Activated CD8-positive, alpha-beta memory T cell treated with anti-CD3 and anti-CD28 coated beads, Interleukin-2, amount 50 U/mL, for 4 hours (primary cell): ENCODE measurements around the gene PDILT.
"Not testable (repeated sequence)": the region's sequence is repeated elsewhere in the genome, so short reads cannot be mapped to it uniquely, and the experiment has no call there.

ENCODE experiments used
- DNase-seq: peaks from one replicate; pipeline ENCODE4 v3.0.0-alpha.2; 2020

PDILT gene

GRCh38 chr16:20404637-20405036 lies at the start of gene PDILT:
Gene PDILT, minus strand, starts transcription at chr16:20404737. Its CDS starts 5,437 bp downstream, at chr16:20399300.
- DNase-seq: no peak

DNA sequence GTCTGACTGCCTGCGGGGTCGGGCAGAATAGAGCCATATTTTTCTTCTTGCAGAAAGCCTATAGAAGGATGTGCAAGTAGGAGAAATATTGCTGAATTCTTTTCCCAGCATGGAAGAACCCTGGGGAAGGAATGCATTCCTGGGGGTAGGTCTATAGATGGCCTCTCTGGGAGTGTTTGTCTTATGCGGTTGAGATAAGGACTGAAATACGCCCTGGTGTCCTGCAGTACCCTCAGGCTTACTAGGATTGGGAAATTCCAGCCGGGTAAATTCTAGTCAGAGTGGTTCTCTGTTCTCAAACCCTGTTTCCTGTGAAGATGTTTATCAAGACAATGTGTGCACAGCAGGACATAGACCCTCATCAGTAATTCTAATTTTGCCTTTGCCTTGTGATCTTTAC lies 49.1 kb upstream of the PDILT start:
- not testable (repeated sequence) for DNase-seq

DNA sequence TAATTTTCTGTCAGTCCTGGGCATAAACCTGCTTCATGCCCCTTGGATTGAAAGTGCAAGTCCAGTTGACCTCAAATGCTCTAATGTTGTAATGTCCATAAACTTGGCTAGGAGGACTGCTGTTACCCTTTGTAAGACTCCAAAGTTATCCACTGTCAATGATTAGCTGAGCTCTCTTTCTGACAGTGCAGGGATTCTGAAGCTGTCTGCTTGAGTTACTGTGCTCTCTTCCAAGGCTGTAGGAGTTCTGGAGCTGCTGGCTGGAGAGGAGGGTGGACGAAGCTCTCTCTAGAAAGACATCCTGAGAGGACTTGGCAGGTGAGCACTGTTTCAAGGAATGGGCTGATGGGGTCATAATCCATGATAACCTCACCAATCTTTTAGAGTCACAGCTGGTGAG lies 46.8 kb upstream of the PDILT start, which contains the start of gene ACSM2A:
Gene ACSM2A, plus strand, starts transcription at position 158 of the 400 bp plus-strand sequence. CDS start 8,594 bp downstream, outside the sequence.
- DNase-seq: not testable (repeated sequence)

DNA sequence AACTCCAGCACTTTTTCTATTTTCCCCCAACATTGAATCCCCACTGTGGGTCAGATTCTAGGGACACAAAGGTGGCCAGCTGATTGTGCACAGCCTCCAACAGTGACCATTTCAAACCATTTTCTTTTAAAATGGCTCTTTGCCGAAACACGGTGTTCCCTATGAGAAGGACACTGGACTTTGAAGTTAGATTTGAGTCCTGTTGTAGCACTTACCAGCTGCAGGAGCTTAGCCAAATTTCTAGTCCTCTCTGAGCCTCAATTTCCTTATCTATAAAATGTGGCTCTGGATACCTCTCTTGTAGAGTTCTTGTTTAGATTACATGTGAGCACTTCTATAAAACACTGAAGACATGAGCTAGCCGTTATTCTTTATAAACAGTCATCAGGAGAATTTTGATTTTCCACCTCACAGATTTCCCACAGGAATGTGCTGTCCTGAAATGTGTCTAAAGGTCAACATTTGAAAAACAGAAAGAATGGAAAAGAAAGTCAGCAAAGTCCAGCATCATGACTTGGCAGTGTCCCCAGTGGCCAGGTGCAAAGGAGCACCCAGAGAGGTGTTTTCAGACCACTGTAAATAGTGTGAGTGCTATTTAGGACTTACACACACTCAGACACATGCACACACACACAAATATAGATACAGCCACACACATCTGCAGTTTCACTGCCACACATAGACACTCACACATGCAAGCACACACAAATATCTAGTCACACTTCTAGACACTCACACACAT lies 42.3 kb upstream of the PDILT start:
- DNase-seq: not testable (repeated sequence)

GRCh38 chr16:20441859-20442258 lies 37.3 kb upstream of the PDILT start:
- not testable (repeated sequence) for DNase-seq

DNA sequence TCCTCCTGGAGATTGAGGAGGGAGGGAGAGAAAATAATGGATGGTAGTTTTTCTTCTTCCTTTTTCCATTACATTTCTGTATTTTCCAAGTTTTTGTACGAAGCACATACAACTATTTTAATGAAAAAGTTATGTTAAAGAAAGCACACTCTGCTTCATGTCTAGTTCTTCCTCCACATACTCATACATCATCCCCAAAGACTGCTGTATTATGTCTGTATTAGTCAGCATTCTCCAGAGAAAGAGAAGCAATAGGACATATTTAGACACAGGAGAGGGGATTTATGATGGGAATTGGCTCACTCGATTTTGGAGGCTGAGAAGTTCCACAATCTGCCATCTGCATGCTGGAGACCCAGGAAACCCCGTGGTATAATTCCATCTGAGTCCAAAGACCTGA lies 36.7 kb upstream of the PDILT start:
- DNase-seq: no peak

GRCh38 chr16:20440731-20441130 lies 36.2 kb upstream of the PDILT start:
- DNase-seq: not testable (repeated sequence)

DNA sequence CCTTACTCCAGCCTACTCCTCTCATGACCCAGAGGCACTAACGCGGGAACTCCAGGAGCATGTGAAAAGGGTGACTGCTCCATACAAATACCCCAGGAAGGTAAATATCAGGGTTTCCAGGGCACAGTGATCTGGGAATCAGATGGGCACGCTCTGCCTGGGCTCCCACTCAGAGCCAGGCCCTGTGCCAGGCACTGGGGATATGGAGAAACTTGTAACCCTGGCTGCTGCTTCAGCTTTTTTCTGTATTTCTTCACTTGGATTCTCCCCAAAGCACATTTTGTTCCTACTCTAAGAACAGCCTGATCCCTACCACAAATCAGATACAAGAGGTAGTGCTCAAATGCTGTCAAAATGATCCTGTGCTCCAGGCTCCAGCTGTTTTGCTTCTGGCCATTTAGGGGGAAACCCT lies 35.3 kb upstream of the PDILT start:
- DNase-seq: not testable (repeated sequence)

DNA sequence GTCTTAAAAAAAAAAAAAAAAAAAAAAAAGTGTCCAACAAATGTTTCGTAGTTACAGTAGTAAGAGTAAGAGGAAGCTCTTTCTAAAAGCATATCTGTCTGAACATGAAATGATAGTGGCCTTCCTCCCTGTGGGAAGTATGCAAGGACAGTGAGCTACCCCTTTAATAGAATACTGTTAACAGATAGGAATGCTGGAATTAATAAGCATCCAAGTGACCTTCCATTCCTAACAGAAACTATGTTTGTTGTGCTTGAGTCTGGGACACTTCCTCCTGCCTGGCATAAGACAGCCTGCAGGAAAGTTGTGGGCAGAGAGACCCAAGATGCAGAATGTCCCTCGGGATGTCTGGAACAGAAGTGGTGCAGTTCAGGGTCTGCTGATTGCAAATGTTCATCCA lies 34.4 kb upstream of the PDILT start:
- DNase-seq: not testable (repeated sequence)

GRCh38 chr16:20430948-20431347 lies 26.4 kb upstream of the PDILT start:
- DNase-seq: no peak

- DNase-seq: not testable (repeated sequence)
Measured at GRCh38 chr16:20430480-20430879, 25.9 kb upstream of the PDILT start.

- not testable (repeated sequence) for DNase-seq
Measured at GRCh38 chr16:20429499-20429898, 25.0 kb upstream of the PDILT start.

GRCh38 chr16:20427401-20427797 lies 22.9 kb upstream of the PDILT start:
- DNase-seq: not testable (repeated sequence)

DNA sequence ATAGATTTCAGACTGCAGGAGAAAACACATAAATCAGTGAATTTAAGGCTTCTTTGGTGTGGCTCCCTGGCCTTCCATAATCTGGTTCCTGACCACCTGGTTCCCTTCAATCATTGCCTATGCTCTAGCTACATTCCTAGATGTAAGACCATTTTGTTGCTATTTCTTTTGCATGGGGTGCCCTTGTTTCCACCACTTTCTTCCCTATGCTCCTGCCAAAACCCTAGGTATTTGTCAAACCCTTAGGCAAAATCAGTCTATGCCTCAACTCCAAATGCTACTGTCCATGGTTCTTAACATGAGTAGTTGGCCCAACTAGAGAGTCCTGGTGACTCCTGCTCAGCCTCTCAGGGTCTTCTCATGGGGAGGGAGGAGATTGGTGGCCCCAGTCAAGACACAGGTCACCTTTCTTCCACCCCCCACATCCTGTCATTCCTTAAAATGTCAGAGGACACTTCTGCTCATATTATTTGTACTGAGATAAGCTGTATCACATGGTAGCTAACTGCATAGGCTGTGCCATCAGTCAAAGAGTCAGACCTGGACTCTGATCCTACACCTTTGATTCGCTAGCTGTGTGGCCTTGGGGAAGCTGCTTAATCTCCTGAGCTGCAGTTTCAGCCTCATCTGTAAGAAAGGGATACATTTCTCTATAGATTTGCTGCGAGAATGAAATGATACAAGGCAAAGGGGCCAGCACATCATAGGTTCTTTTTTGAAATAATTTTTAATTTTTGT lies 19.8 kb upstream of the PDILT start:
- no peak for DNase-seq

DNA sequence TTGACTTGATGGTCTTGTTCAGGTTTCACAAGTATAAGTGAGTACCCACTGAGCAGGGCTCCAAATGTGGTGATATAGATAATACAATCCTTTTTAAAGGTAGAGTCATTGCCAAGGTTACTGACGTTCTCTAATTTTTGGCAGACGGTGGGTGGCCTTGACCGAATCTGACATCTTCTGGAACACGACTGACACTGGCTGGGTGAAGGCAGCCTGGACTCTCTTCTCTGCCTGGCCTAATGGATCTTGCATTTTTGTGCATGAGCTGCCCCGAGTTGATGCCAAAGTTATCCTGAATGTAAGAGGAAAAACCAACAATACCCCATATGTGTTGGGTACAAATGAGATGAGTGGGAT lies 19.2 kb upstream of the PDILT start:
- DNase-seq: not testable (repeated sequence)

DNA sequence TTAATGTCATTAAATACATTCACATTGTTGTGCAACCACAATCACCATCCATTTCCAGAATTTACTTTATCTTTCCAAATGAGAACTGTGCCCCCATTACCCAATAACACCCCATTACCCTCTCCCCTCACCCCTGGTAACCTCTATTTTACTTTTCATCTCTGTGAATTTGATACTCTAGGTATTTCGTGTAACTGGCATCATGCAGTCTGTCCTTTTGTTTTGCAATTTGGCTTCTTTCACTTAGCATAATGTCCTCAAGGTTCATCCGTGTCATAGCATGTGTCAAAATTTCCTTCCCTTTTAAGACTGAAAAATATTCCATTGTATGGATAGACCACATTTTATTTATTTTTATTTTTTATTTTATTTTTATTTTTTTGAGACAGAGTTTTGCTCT lies 17.2 kb upstream of the PDILT start:
- not testable (repeated sequence) for DNase-seq

GRCh38 chr16:20419093-20419492 lies 14.6 kb upstream of the PDILT start:
- DNase-seq: not testable (repeated sequence)

GRCh38 chr16:20415541-20415940 lies 11.0 kb upstream of the PDILT start:
- DNase-seq: no peak

DNA sequence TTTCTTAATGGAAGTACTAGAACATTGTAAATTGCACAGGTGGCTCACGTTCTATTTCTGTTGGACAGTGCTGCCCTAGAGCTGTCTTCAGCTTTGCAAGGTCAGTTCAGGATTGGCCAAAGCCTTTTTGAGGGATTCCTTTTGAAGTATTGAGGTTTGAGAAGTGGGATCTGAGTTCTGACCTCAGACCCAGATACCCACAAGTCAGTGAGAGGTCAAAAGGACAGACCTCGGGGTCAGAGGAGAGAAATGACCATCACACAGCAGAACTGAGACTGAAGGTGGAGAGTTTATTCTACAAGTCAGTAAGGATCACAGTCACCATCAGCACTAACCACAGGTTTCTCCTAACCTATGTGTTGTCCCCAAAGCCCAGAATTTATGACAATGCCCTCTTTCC lies 6.5 kb upstream of the PDILT start:
- no peak for DNase-seq

DNA sequence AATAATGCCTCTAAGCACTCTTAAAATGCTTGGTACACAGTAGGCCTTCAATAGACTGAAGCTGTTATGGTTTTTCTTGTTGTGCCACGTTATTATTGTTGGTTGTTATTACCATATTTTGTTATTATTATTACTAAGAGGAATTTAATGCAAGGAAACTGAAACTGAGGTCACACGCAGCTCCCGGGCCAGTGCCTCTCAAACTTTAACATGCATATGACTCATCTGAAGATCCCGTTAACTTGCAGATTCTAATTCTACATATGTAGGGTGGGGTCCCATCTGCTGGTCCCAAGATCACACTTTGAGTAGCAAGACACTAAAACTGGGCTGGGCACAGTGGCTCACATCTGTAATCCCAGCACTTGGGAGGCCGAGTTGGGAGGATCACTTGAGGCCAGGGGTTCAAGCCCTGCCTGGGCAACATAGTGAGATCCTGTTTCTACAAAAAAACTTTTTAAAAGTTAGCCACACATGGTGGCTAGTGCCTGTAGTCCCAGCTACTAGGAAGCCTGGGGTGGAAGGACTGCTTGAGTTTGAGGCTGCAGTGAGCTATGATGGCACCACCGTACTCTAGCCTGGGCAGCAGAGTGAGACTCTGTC lies 5.7 kb upstream of the PDILT start:
- DNase-seq: no peak

DNA sequence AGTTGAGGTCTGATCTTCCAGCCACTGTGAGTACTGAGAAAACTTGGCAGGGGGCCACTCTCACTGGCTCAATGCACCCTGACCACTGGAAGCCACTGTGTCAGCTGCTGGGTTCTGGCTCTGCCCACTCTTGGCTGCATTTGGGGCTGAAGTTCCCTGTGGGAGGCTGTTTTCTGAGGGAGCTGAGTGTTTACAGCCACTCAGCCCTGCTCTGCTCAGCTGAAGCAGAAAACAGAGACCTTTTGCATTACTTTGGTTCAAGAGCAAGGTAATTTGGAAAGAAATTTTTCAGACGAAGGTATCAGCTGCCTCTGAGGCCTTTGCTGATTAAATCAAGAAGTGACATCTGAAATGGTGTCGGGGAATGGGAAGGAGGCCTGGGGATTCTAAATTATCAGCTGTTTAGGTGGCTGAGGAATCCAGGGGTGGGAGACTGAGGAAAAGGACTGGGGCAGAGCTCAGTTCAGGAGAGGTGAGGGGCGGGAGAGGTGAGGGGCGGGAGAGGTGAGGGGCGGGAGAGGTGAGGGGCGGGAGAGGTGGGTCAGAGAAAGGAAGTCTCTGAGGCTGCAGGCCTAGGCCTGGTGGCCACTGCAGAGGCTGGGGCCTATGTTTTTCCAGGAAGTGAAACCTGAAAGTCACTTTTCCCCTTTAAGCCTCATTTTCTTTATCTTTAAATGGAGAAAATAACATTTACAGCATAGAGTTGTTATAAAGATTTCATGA lies 5.0 kb upstream of the PDILT start, which contains the start of gene ACSM5:
Gene ACSM5, plus strand, starts transcription at position 137 of the 723 bp plus-strand sequence. CDS start 1,951 bp downstream, outside the sequence.
- DNase-seq: no peak

- DNase-seq: no peak
Measured at GRCh38 chr16:20402651-20403050, 1.9 kb downstream of the PDILT start.

GRCh38 chr16:20401475-20402016 lies 3.0 kb downstream of the PDILT start:
- DNase-seq: no peak
